ENCODE data around the gene CORIN.

GRCh38 chr4:47804598-47804997 lies 33.3 kb downstream of the CORIN start:
- TF ChIP-seq, protein P1, sequence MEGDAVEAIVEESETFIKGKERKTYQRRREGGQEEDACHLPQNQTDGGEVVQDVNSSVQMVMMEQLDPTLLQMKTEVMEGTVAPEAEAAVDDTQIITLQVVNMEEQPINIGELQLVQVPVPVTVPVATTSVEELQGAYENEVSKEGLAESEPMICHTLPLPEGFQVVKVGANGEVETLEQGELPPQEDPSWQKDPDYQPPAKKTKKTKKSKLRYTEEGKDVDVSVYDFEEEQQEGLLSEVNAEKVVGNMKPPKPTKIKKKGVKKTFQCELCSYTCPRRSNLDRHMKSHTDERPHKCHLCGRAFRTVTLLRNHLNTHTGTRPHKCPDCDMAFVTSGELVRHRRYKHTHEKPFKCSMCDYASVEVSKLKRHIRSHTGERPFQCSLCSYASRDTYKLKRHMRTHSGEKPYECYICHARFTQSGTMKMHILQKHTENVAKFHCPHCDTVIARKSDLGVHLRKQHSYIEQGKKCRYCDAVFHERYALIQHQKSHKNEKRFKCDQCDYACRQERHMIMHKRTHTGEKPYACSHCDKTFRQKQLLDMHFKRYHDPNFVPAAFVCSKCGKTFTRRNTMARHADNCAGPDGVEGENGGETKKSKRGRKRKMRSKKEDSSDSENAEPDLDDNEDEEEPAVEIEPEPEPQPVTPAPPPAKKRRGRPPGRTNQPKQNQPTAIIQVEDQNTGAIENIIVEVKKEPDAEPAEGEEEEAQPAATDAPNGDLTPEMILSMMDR (IDR thresholded peaks at IDR 0.05; ENCODE audit: poor library complexity, severe bottlenecking): no peak
- TF ChIP-seq REST (IDR thresholded peaks at IDR 0.05; ENCODE audit: borderline replicate concordance): no peak
